Heart left ventricle (tissue), 13 donors: ENCODE data around the gene DNAJC5.

ENCODE experiments used
- CTCF ChIP-seq, 12 donors: fragments of 200-600 bp; sonication (generic) in 4 of 12; IDR thresholded peaks; one replicate each; pipeline versions ENCODE4 v1.5.0 to v1.8.0; 2018 to 2022; ENCODE audit warnings: antibody characterized with exemption in 12 of 12, mild to moderate bottlenecking in 5 of 12
- POLR2A ChIP-seq, 2 donors: fragments of 450-650 bp; IDR thresholded peaks; one replicate each; pipeline ENCODE4 v1.6.1; 2017; ENCODE audit warnings: antibody characterized with exemption in 2 of 2, mild to moderate bottlenecking in 2 of 2, moderate library complexity in 2 of 2
- donor health status: ischemic (EF 13 %, LVEDD 7.1; RV severe dilation, severe dysfunction).
- donor health status: DM: no; HTN: yes; CAD: no.
- donor health status: DM: no; HTN: no; CAD: no.
- donor health status: ischemic (EF 25% LVEDD 6.9; RV normal size, moderate dysfunction).
- donor health status: ischemic (EF 25% LVEDD 5.7; RV mildly dilated, moderate dysfunction).
- donor health status: ischemic (EF 35%, LVEDD 5.7; RV mildly dilated, moderate dysfunction).
- donor health status: nonischemic (EF 11% LVEDD 7.7; RV severe dilation, severe dysfunction).
- donor health status: DM: yes; HTN: yes; CAD: no.
- donor health status: PGD.
- donor health status: ischemic (EF 29% LVEDD 5.4; RV normal size, mild dysfunction).
- donor health status: nonischemic (EF 23%, LVEDD 6.1; RV moderate dilation, normal function).

DNA sequence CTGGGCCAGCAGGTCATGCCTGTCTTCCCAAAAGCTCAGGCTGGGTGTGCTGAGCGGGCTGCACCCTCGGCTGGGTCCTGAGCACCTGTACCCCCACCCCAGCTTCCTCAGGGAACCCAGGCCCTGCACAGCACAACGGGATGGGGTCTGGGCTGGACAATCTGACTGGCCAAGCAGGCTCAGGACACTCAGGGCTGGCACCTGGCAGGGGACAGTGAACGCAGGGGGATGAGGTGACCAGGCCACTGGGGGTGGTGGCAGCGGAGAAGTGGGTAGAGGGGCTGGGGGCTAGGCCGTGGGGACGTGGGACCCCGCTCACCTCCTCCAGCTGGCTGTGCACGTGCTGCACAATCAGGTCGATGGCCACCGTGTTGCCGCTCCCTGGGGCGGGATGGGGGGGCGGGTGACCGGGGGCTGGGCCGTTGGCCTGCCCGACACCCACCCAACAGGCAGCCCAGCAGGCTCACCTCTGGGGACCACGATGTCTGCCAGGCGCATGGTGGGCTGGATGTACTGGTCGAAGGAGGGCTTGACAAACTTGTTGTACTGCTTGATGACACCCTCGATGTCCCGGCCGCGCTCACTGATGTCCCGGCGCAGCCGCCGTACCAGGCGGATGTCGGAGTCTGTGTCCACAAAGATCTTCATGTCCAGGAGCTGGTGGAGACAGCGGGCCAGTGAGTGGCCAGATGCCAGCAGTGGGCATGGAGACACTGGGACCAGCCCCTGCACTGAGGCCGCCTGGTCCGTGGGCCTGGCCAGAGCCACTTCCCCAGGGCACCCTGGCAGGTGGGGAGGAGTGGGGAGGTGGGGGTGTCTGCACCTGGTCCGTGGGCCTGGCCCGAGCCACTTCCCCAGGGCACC, 49.4 kb downstream of the DNAJC5 start:
- TF ChIP-seq CTCF (IDR thresholded peaks at IDR 0.05) (no peak), POLR2A (IDR thresholded peaks at IDR 0.05) (no peak)
